GM21825 (cell line): ENCODE results near the gene KIDINS220.
"Not testable (repeated sequence)": the region's sequence is repeated elsewhere in the genome, so short reads cannot be mapped to it uniquely, and the experiment has no call there.

Experiments
- ATAC-seq: cut with Tn5 transposase; IDR thresholded peaks from one replicate; pipeline ENCODE4 v1.9.1; 2021; ENCODE audit warnings: mild to moderate bottlenecking, moderate library complexity; ENCODE audit not compliant: unreplicated experiment

Gene KIDINS220

GRCh38 chr2:8754106-8754776 is 83.2 kb downstream of the KIDINS220 start:
- ATAC-seq, result no peak

GRCh38 chr2:8753609-8754008 is 83.8 kb downstream of the KIDINS220 start:
- no peak for ATAC-seq

- no peak for ATAC-seq
Observed at GRCh38 chr2:8752385-8752784, 85.0 kb downstream of the KIDINS220 start.

GRCh38 chr2:8750221-8750620 is 87.2 kb downstream of the KIDINS220 start:
- ATAC-seq, result no peak

- no peak for ATAC-seq
Observed at GRCh38 chr2:8743261-8743660, 94.2 kb downstream of the KIDINS220 start.

- no peak for ATAC-seq
Observed at GRCh38 chr2:8740136-8740535, 97.3 kb downstream of the KIDINS220 start.

GRCh38 chr2:8737571-8738175 is 99.7 kb downstream of the KIDINS220 start:
- no peak for ATAC-seq

- ATAC-seq, result no peak
Observed at GRCh38 chr2:8732601-8733000, 104.8 kb downstream of the KIDINS220 start.

GRCh38 chr2:8729939-8730338 is 107.5 kb downstream of the KIDINS220 start:
- no peak for ATAC-seq

- ATAC-seq, result not testable (repeated sequence)
Observed at GRCh38 chr2:8729101-8729500, 108.3 kb downstream of the KIDINS220 start.

- ATAC-seq, result no peak
Observed at GRCh38 chr2:8728305-8729015, 109.0 kb downstream of the KIDINS220 start.

GRCh38 chr2:8725838-8726237 is 111.6 kb downstream of the KIDINS220 start:
- ATAC-seq, result no peak

- no peak for ATAC-seq
Observed at GRCh38 chr2:8722986-8723385, 114.4 kb downstream of the KIDINS220 start.

- no peak for ATAC-seq
Observed at GRCh38 chr2:8721410-8721809, 116.0 kb downstream of the KIDINS220 start.

GRCh38 chr2:8720741-8721140 is 116.7 kb downstream of the KIDINS220 start:
- no peak for ATAC-seq

- no peak for ATAC-seq
Observed at GRCh38 chr2:8719528-8719927, 117.9 kb downstream of the KIDINS220 start.

GRCh38 chr2:8714971-8715370 is 122.4 kb downstream of the KIDINS220 start:
- ATAC-seq, result no peak

- ATAC-seq, result no peak
Observed at GRCh38 chr2:8714283-8714682, 123.1 kb downstream of the KIDINS220 start.

GRCh38 chr2:8710951-8711350 is 126.5 kb downstream of the KIDINS220 start:
- no peak for ATAC-seq

GRCh38 chr2:8709611-8710010 is 127.8 kb downstream of the KIDINS220 start:
- ATAC-seq, result no peak

GRCh38 chr2:8704906-8705305 is 132.5 kb downstream of the KIDINS220 start:
- ATAC-seq, result no peak
